AG09319 (cell line): Measurements from ENCODE around the gene KCNK15.

Experiments used
- DNase-seq: peaks from one replicate; pipeline ENCODE4 v3.0.0-alpha.2; 2010; ENCODE audit warnings: low read depth; ENCODE audit errors: extremely low read depth
- CTCF ChIP-seq: IDR thresholded peaks from 2 replicates; pipeline ENCODE4 v1.5.1; 2011; ENCODE audit warnings: low read depth, mild to moderate bottlenecking, inconsistent platforms, low read length, moderate library complexity

KCNK15 gene

GRCh38 chr20:44703183-44703925 is 42.3 kb upstream of the KCNK15 start:
- no peak for TF ChIP-seq CTCF
- no peak for DNase-seq

GRCh38 chr20:44703956-44704488 is 41.6 kb upstream of the KCNK15 start:
- no peak for TF ChIP-seq CTCF
- DNase-seq, result no peak

- peak; percentile 80 for DNase-seq
- no peak for TF ChIP-seq CTCF
These were observed 41.1 kb upstream of the KCNK15 start for GRCh38 chr20:44704551-44704971.

- DNase-seq, result no peak
- TF ChIP-seq CTCF, result no peak
These were observed 40.1 kb upstream of the KCNK15 start for GRCh38 chr20:44705364-44706094.

GRCh38 chr20:44706301-44707017 is 39.2 kb upstream of the KCNK15 start:
- DNase-seq, result no peak

GRCh38 chr20:44707018-44707579 is 38.6 kb upstream of the KCNK15 start:
- no peak for DNase-seq
- no peak for TF ChIP-seq CTCF

More at GRCh38 chr20:44706301-44707017, 39.2 kb upstream of the KCNK15 start:
- no peak for TF ChIP-seq CTCF
